Esophagus muscularis mucosa (tissue), 4 donors: ENCODE results near the gene NME7. TPM values are rescaled to one million over a fixed set of nuclear protein-coding genes. Genes with fewer than 3 reads are reported as not detected.
"Not testable (repeated sequence)": the region's sequence is repeated elsewhere in the genome, so short reads cannot be mapped to it uniquely, and the experiment has no call there.

ENCODE experiments used
- DNase-seq: peaks from one replicate; pipeline ENCODE4 v3.0.0-alpha.2; 2017; ENCODE audit errors: extremely low spot score
- H3K27ac ChIP-seq, 4 donors: fragments of 200-600 bp; sonication (generic); replicated peaks in 1 of 4; 1 replicate in 3 of 4; 2 replicates in 1 of 4; pipeline ENCODE4 v1.5.1; 2016 to 2019; ENCODE audit warnings: mild to moderate bottlenecking in 1 of 4
- H3K27me3 ChIP-seq, 4 donors: fragments of 200-600 bp; sonication (generic); one replicate each; pipeline versions ENCODE4 v1.5.1 to v1.6.0; 2016 to 2019
- H3K36me3 ChIP-seq, 4 donors: fragments of 200-600 bp; sonication (generic); one replicate each; pipeline ENCODE4 v1.5.1; 2016 to 2019
- H3K4me1 ChIP-seq, 4 donors: fragments of 200-600 bp; sonication (generic); one replicate each; pipeline ENCODE4 v1.5.1; 2016 to 2019
- H3K4me3 ChIP-seq, 4 donors: fragments of 200-600 bp; sonication (generic); 1 replicate in 2 of 4; 2 replicates in 2 of 4; pipeline ENCODE4 v1.5.1; 2016 to 2019; ENCODE audit warnings: mild to moderate bottlenecking in 4 of 4, moderate library complexity in 1 of 4
- H3K9me3 ChIP-seq, 4 donors: fragments of 200-600 bp; sonication (generic); 1 replicate in 3 of 4; 2 replicates in 1 of 4; pipeline ENCODE4 v1.5.1; 2016 to 2019
- EP300 ChIP-seq: sonication (generic); formaldehyde crosslinking; IDR thresholded peaks from one replicate; pipeline ENCODE4 v1.6.1; 2017; ENCODE audit warnings: antibody characterized with exemption
- POLR2A ChIP-seq: fragments of 450-650 bp; IDR thresholded peaks from one replicate; pipeline ENCODE4 v1.6.1; 2017; ENCODE audit warnings: antibody characterized with exemption, moderate library complexity, mild to moderate bottlenecking, low read depth
- POLR2AphosphoS5 ChIP-seq, 2 donors: sonication (generic); formaldehyde crosslinking; IDR thresholded peaks; one replicate each; pipeline ENCODE4 v1.6.1; 2017; ENCODE audit warnings: antibody characterized with exemption in 2 of 2
- WGBS: methylation state at CpG from one replicate; pipeline ENCODE4 v1.1.5; 2018; 5-methylcytosine and 5-hydroxymethylcytosine counted together
- intact Hi-C: fragments of 100-400 bp; cut with DNase I; formaldehyde crosslinking; loops from one replicate; pipeline ENCODE4 v1.15.1; 2023
- total RNA-seq, 4 donors: library from RNA; depleted of rRNA; stranded (reverse); fragments of >200 nt; gene quantifications; one replicate each; pipeline versions ENCODE4 v1.1.0 to v1.2.1, GENCODE V29; 2016
- TF ChIP-seq, protein P1 (sequence below), 3 experiments: fragments of 200-600 bp in 2 of 3; fragments of 450-650 bp in 1 of 3; sonication (generic) in 2 of 3; IDR thresholded peaks; one replicate each; pipeline ENCODE4 v1.5.1; 2017 to 2019; ENCODE audit warnings: antibody characterized with exemption in 3 of 3, mild to moderate bottlenecking in 2 of 3, moderate library complexity in 1 of 3

NME7 gene
- total RNA-seq, 4 donors from 2014 or later, result 10.2 to 27.8 (median 14.5) TPM

DNA sequence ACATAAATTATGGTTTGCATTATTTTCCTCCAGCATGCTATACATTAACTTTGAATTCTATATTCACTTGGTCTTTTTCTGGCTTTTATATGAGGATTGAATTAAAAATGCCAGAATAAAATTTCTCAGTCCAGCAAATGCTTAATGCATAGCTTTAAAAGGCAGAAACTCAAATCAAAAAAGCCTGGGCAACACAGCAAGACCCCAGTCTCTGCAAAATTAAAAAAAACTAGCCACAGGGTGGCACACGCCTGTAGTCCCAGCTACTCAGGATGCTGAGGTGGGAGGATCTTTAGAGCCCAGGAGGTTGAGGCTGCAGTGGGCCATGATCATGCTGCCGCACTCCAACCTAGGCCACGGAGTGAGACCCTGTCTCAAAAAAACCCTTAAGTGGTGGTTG is 241.3 kb downstream of the NME7 start:
- TF ChIP-seq EP300 (no peak), POLR2A (no peak), POLR2AphosphoS5 (IDR thresholded peaks at IDR 0.05) (no peak)
- TF ChIP-seq, protein P1, sequence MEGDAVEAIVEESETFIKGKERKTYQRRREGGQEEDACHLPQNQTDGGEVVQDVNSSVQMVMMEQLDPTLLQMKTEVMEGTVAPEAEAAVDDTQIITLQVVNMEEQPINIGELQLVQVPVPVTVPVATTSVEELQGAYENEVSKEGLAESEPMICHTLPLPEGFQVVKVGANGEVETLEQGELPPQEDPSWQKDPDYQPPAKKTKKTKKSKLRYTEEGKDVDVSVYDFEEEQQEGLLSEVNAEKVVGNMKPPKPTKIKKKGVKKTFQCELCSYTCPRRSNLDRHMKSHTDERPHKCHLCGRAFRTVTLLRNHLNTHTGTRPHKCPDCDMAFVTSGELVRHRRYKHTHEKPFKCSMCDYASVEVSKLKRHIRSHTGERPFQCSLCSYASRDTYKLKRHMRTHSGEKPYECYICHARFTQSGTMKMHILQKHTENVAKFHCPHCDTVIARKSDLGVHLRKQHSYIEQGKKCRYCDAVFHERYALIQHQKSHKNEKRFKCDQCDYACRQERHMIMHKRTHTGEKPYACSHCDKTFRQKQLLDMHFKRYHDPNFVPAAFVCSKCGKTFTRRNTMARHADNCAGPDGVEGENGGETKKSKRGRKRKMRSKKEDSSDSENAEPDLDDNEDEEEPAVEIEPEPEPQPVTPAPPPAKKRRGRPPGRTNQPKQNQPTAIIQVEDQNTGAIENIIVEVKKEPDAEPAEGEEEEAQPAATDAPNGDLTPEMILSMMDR (IDR thresholded peaks at IDR 0.05), result no peak
- Histone ChIP-seq H3K4me1 (peaks cover 22 to 52% (median 45%) of the 10 kb centered on the region in 4 donors), H3K27ac (peak overlapping the region in 3 of 4 donors; percentile 15 to 47 (median 33)), H3K9me3 (no peaks in the 10 kb centered on the region), H3K36me3 (peaks cover 6 to 77% (median 46%) of the 10 kb centered on the region in 4 donors), H3K4me3 (no peak overlapping the region), H3K27me3 (no peaks in the 10 kb centered on the region)
- 92% methylated on average over 3 of the region's 3 CpGs for WGBS
- intact Hi-C loops, result no loop called here
- DNase-seq, result no peak

- intact Hi-C loops, result not testable (repeated sequence)
- peak overlapping the region in 1 of 4 donors; percentile 33 for H3K27ac ChIP-seq
- H3K4me1 ChIP-seq, result peaks cover 28 to 52% (median 49%) of the 10 kb centered on the region in 4 donors
Measured at GRCh38 chr1:169125597-169125996, 242.0 kb downstream of the NME7 start.

GRCh38 chr1:169124459-169124858 is 243.1 kb downstream of the NME7 start:
- DNase-seq, result no peak
- H3K27ac ChIP-seq, result peak overlapping the region in 2 of 4 donors; percentile 18 to 40
- intact Hi-C loops, result no loop called here
- H3K4me1 ChIP-seq, result peaks cover 37 to 58% (median 47%) of the 10 kb centered on the region in 4 donors
- TF ChIP-seq EP300, result no peak
- TF ChIP-seq POLR2AphosphoS5 (IDR thresholded peaks at IDR 0.05), result no peak
- TF ChIP-seq, protein P1 (IDR thresholded peaks at IDR 0.05), result no peak
- TF ChIP-seq POLR2A, result no peak
- H3K4me3 ChIP-seq, result no peak overlapping the region
- no peaks in the 10 kb centered on the region for H3K9me3 ChIP-seq
- peaks cover 6 to 58% (median 41%) of the 10 kb centered on the region in 4 donors for H3K36me3 ChIP-seq
- WGBS, result 62% methylated on average over 2 of the region's 2 CpGs
- no peaks in the 10 kb centered on the region for H3K27me3 ChIP-seq

More at GRCh38 chr1:169125597-169125996, 242.0 kb downstream of the NME7 start:
- H3K9me3 ChIP-seq, H3K4me3 ChIP-seq, H3K27me3 ChIP-seq, DNase-seq: not testable (repeated sequence)
- H3K36me3 ChIP-seq, result peaks cover 6 to 70% (median 41%) of the 10 kb centered on the region in 4 donors
- 89% methylated on average over 6 of the region's 6 CpGs for WGBS

GRCh38 chr1:169122976-169123375 is 244.6 kb downstream of the NME7 start:
- Histone ChIP-seq H3K9me3 (no peaks in the 10 kb centered on the region), H3K4me1 (peaks cover 39 to 58% (median 49%) of the 10 kb centered on the region in 4 donors), H3K36me3 (peaks cover 6 to 49% (median 31%) of the 10 kb centered on the region in 4 donors)

DNA sequence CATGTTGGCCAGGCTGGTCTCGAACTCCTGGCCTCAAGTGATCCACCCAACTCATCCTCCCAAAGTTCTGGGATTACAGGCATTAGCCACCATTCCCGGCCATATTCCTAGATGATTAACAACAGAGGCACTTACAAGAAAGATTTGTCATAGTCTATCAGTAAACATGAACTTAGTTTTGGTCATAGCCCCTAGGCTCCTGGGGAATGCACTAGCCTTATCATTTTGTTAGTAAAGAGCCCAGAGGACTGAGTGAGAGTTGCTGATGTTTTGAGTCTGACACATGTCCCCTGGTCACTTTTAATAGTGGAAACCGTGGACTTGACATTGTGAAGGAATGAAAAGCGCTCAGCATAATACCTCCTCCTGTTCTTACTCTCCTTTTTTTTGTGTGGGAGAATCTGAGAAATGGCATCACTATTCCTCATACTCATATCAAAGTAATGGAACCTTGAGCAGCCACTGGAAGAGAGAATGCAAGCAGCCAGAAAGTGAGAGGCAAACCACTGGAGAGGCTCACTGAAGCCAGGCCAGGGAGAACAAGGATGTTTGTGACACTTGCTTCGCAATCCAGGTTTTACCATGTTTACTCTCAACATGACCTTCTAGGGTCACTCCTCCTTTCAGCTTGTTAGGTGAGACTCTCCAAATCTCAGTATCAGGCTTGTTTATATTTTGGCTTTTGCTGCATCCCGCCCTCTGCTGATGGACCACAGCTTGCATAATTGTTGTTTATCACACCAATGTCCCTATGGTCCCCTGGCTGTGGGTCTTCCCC is 246.3 kb downstream of the NME7 start:
- whole genome bisulfite sequencing, result 87% methylated on average over 6 of the region's 6 CpGs

More at GRCh38 chr1:169122976-169123375, 244.6 kb downstream of the NME7 start:
- no peak for DNase-seq
- TF ChIP-seq EP300, result no peak
- no peak for TF ChIP-seq POLR2A
- TF ChIP-seq POLR2AphosphoS5 (IDR thresholded peaks at IDR 0.05), result no peak
- TF ChIP-seq, protein P1 (IDR thresholded peaks at IDR 0.05), result no peak
- Histone ChIP-seq H3K4me3 (no peak overlapping the region), H3K27me3 (no peaks in the 10 kb centered on the region), H3K27ac (peak overlapping the region in 3 of 4 donors; percentile 7 to 31 (median 29))
- WGBS, result 48% methylated on average over 6 of the region's 6 CpGs
- intact Hi-C loops, result no loop called here

More for the DNA sequence above, 246.3 kb downstream of the NME7 start:
- TF ChIP-seq, protein P1 (IDR thresholded peaks at IDR 0.05), result no peak
- TF ChIP-seq POLR2AphosphoS5 (IDR thresholded peaks at IDR 0.05), result no peak
- TF ChIP-seq EP300, result no peak
- no peak for TF ChIP-seq POLR2A
- intact Hi-C loops, result no loop called here
- no peaks in the 10 kb centered on the region for H3K27me3 ChIP-seq
- no peak overlapping the region for H3K4me3 ChIP-seq
- H3K36me3 ChIP-seq, result peaks cover 0 to 43% (median 20%) of the 10 kb centered on the region in 4 donors
- H3K4me1 ChIP-seq, result peaks cover 39 to 64% (median 56%) of the 10 kb centered on the region in 4 donors
- no peak for DNase-seq
- peak overlapping the region; percentile 20 to 98 (median 68) for H3K27ac ChIP-seq
- H3K9me3 ChIP-seq, result no peaks in the 10 kb centered on the region
